Measurements from ENCODE around the gene GCN1. TPM values are rescaled to one million over a fixed set of nuclear protein-coding genes. Genes with fewer than 3 reads are reported as not detected.

GCN1 gene
- total and polyA plus RNA-seq, 10 of the 15 experiments (the other 5 are each of a cell fraction or from before 2014, with no cell fraction given), result 10.8 to 150 (median 58.3) TPM

DNA sequence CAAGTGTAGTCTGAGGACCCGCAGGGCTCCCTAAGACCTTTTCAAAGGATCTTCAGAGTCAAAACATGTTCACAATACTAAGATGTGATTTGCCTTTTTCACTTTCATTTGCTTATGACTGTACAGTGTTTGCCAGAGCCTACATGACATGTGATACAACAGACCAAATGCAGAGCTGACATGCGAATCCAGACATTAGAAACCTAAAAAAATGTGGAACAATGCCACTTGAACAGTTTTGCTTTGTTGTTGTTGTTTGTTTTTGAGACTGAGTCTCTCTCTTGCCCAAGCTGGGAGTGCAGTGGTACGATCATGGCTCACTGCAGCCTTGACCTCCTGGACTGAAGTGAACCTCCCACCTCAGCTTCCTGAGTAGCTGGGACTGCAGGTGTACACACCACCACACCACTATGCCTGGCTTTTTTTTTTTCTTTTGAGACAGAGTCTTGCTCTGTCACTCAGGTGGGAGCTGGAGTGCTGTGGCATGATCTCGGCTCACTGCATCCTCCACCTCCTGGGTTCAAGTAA is 72.7 kb downstream of the GCN1 start (continued):
- TF ChIP-seq CHD4 (IDR thresholded peaks at IDR 0.05) (no peak), POU2F2 (IDR thresholded peaks at IDR 0.05; ENCODE audit: borderline replicate concordance, low read depth, low read length) (0 out of 3 replicates have a peak, but pooled peaks have one; percentile 44), NR2C2 (IDR thresholded peaks at IDR 0.05; ENCODE audit: borderline replicate concordance, control insufficient read depth, insufficient read length, low read depth) (no peak), SIX5 (IDR thresholded peaks at IDR 0.05; ENCODE audit: low read depth, low read length, severe bottlenecking) (no peak), CHD1 (IDR thresholded peaks at IDR 0.05; ENCODE audit: low read depth, low read length) (no peak), RELA (IDR thresholded peaks at IDR 0.05; ENCODE audit: borderline replicate concordance, partially characterized antibody) (no peak), ETV6 (conservative IDR thresholded peaks at IDR 0.05 in 1 of 2, IDR thresholded peaks at IDR 0.05 in 1 of 2; ENCODE audit: borderline replicate concordance in 1 of 2, low read depth in 1 of 2) (no peak; a peak in 1 of 4 replicates), SMAD1 (IDR thresholded peaks at IDR 0.05; ENCODE audit: low read depth, partially characterized antibody) (no peak), NFYA (IDR thresholded peaks at IDR 0.05; ENCODE audit: borderline replicate concordance, low read depth, low read length) (no peak), ZNF622 (IDR thresholded peaks at IDR 0.05) (no peak), TCF7 (IDR thresholded peaks at IDR 0.05; ENCODE audit: borderline replicate concordance) (no peak), NFYB (IDR thresholded peaks at IDR 0.05; ENCODE audit: insufficient read depth, low read depth, low read length) (no peak), MTA2 (IDR thresholded peaks at IDR 0.05; ENCODE audit: low read depth) (peak; percentile 44; the same call in 1 of the 2 replicates), MYB (IDR thresholded peaks at IDR 0.05; ENCODE audit: borderline replicate concordance, low read depth, low read length) (no peak), TBL1XR1 (IDR thresholded peaks at IDR 0.05; ENCODE audit: low read depth, low read length) (0 out of 2 replicates have a peak, but pooled peaks have one; percentile 53), BCL11A (IDR thresholded peaks at IDR 0.05; ENCODE audit: low read depth, low read length) (0 out of 2 replicates have a peak, but pooled peaks have one; percentile 46), DPF2 (IDR thresholded peaks at IDR 0.05) (peak; percentile 33; the same call in 1 of the 2 replicates), SMC3 (IDR thresholded peaks at IDR 0.05; ENCODE audit: borderline replicate concordance, low read length) (no peak), SPI1 (IDR thresholded peaks at IDR 0.05; ENCODE audit: borderline replicate concordance, insufficient read depth, low read depth, low read length) (no peak), TARDBP (IDR thresholded peaks at IDR 0.05; ENCODE audit: borderline replicate concordance) (no peak)
- TF ChIP-seq, protein P1, sequence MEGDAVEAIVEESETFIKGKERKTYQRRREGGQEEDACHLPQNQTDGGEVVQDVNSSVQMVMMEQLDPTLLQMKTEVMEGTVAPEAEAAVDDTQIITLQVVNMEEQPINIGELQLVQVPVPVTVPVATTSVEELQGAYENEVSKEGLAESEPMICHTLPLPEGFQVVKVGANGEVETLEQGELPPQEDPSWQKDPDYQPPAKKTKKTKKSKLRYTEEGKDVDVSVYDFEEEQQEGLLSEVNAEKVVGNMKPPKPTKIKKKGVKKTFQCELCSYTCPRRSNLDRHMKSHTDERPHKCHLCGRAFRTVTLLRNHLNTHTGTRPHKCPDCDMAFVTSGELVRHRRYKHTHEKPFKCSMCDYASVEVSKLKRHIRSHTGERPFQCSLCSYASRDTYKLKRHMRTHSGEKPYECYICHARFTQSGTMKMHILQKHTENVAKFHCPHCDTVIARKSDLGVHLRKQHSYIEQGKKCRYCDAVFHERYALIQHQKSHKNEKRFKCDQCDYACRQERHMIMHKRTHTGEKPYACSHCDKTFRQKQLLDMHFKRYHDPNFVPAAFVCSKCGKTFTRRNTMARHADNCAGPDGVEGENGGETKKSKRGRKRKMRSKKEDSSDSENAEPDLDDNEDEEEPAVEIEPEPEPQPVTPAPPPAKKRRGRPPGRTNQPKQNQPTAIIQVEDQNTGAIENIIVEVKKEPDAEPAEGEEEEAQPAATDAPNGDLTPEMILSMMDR (IDR thresholded peaks at IDR 0.05 in 2 of 3, conservative IDR thresholded peaks at IDR 0.05 in 1 of 3; ENCODE audit: control insufficient read depth in 2 of 3, extremely low read depth in 1 of 3, insufficient read depth in 1 of 3, low read depth in 3 of 3, low read length in 3 of 3), result no peak
- TF ChIP-seq, protein P2, sequence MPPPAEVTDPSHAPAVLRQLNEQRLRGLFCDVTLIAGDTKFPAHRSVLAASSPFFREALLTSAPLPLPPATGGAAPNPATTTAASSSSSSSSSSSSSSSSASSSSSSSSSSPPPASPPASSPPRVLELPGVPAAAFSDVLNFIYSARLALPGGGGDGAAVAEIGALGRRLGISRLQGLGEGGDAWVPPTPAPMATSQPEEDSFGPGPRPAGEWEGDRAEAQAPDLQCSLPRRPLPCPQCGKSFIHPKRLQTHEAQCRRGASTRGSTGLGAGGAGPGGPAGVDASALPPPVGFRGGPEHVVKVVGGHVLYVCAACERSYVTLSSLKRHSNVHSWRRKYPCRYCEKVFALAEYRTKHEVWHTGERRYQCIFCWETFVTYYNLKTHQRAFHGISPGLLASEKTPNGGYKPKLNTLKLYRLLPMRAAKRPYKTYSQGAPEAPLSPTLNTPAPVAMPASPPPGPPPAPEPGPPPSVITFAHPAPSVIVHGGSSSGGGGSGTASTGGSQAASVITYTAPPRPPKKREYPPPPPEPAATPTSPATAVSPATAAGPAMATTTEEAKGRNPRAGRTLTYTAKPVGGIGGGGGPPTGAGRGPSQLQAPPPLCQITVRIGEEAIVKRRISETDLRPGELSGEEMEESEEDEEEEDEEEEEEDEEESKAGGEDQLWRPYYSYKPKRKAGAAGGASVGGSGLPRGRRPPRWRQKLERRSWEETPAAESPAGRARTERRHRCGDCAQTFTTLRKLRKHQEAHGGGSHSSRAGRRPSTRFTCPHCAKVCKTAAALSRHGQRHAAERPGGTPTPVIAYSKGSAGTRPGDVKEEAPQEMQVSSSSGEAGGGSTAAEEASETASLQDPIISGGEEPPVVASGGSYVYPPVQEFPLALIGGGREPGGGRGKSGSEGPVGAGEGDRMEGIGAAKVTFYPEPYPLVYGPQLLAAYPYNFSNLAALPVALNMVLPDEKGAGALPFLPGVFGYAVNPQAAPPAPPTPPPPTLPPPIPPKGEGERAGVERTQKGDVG (CRISPR knock-in tag; IDR thresholded peaks at IDR 0.05), result no peak
- TF ChIP-seq, protein P3, sequence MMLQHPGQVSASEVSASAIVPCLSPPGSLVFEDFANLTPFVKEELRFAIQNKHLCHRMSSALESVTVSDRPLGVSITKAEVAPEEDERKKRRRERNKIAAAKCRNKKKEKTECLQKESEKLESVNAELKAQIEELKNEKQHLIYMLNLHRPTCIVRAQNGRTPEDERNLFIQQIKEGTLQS (IDR thresholded peaks at IDR 0.05; ENCODE audit: borderline replicate concordance, extremely low read depth, low read depth, low read length), result no peak
- TF ChIP-seq, protein P4, sequence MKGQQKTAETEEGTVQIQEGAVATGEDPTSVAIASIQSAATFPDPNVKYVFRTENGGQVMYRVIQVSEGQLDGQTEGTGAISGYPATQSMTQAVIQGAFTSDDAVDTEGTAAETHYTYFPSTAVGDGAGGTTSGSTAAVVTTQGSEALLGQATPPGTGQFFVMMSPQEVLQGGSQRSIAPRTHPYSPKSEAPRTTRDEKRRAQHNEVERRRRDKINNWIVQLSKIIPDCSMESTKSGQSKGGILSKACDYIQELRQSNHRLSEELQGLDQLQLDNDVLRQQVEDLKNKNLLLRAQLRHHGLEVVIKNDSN (IDR thresholded peaks at IDR 0.05; ENCODE audit: borderline replicate concordance, extremely low read length, insufficient read depth, low read depth, low read length), result no peak
